OCI-LY3 (cell line): ENCODE measurements around the gene PSIP1.

Experiments
- EZH2phosphoT487 ChIP-seq: fragments of 200-600 bp; shearing (Covaris generic); IDR thresholded peaks from 2 replicates; pipeline ENCODE4 v1.6.1; 2018; ENCODE audit warnings: antibody characterized with exemption, mixed run types, low read depth
- TF ChIP-seq, protein P1 (sequence below): fragments of 200-600, 300-600 bp; sonication (generic); IDR thresholded peaks from 2 replicates; pipeline ENCODE4 v1.5.1; 2014; ENCODE audit warnings: antibody characterized with exemption, low read length, low read depth

DNA sequence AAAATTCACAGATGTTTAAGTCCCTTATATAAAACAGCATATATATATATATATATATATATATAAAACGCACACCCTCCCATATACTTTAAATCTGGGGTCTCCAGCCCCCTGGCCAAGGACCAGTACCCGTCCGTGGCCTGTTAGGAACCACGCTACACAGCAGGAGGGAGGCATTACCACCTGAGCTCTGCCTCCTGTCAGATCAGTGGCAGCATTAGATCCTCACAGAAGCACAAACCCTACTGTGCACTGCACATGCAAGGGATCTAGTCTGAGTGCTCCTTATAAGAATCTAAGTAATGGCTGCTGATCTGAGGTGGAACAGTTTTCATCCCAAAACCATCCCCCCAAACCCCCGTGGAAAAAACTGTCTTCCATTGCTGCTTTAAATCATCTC, 9.0 kb downstream of the PSIP1 start:
- TF ChIP-seq, protein P1, sequence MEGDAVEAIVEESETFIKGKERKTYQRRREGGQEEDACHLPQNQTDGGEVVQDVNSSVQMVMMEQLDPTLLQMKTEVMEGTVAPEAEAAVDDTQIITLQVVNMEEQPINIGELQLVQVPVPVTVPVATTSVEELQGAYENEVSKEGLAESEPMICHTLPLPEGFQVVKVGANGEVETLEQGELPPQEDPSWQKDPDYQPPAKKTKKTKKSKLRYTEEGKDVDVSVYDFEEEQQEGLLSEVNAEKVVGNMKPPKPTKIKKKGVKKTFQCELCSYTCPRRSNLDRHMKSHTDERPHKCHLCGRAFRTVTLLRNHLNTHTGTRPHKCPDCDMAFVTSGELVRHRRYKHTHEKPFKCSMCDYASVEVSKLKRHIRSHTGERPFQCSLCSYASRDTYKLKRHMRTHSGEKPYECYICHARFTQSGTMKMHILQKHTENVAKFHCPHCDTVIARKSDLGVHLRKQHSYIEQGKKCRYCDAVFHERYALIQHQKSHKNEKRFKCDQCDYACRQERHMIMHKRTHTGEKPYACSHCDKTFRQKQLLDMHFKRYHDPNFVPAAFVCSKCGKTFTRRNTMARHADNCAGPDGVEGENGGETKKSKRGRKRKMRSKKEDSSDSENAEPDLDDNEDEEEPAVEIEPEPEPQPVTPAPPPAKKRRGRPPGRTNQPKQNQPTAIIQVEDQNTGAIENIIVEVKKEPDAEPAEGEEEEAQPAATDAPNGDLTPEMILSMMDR = no peak
- no peak for TF ChIP-seq EZH2phosphoT487
